OCI-LY3 (cell line): ENCODE data around the gene UGT1A5.

Experiments used
- H2AFZ ChIP-seq: fragments of 200-600, 300-600 bp; shearing (Covaris generic); 2 replicates; pipeline ENCODE4 v1.6.0; 2014; ENCODE audit warnings: antibody characterized with exemption, low read depth, low read length
- H3K27ac ChIP-seq: fragments of 200-600, 300-600 bp; sonication (generic); 2 replicates; pipeline ENCODE4 v1.5.1; 2014; ENCODE audit warnings: mild to moderate bottlenecking, low read length, moderate library complexity, mixed read lengths
- H3K27me3 ChIP-seq: fragments of 200-600, 300-600 bp; sonication (generic); 2 replicates; pipeline ENCODE4 v1.6.1; 2014; ENCODE audit warnings: low read depth, low read length, mixed read lengths
- H3K36me3 ChIP-seq: fragments of 200-600, 300-600 bp; sonication (generic); replicated peaks from 2 replicates; pipeline ENCODE3; 2014; ENCODE audit warnings: low read depth, low read length, mixed read lengths
- H3K4me1 ChIP-seq: fragments of 300-600, 200-600 bp; sonication (generic); 2 replicates; pipeline ENCODE4 v1.6.1; 2014; ENCODE audit warnings: low read length, mixed read lengths
- H3K4me2 ChIP-seq: fragments of 200-600, 300-600 bp; sonication (generic); 2 replicates; pipeline ENCODE4 v1.6.1; 2014; ENCODE audit warnings: low read length, mixed read lengths
- H3K4me3 ChIP-seq: fragments of 300-600, 200-600 bp; sonication (generic); 2 replicates; pipeline ENCODE4 v1.5.1; 2014; ENCODE audit warnings: antibody characterized with exemption, mild to moderate bottlenecking, low read length, moderate library complexity
- H3K79me2 ChIP-seq: fragments of 300-600, 200-600 bp; shearing (Covaris generic); 2 replicates; pipeline ENCODE4 v1.6.1; 2014; ENCODE audit warnings: mild to moderate bottlenecking, low read length, mixed read lengths
- H3K9ac ChIP-seq: fragments of 300-600, 200-600 bp; shearing (Covaris generic); 2 replicates; pipeline ENCODE4 v1.6.0; 2014; ENCODE audit warnings: mild to moderate bottlenecking, low read length, moderate library complexity
- H3K9me3 ChIP-seq: fragments of 200-600, 300-600 bp; shearing (Covaris generic); 2 replicates; pipeline ENCODE4 v1.6.1; 2014; ENCODE audit warnings: low read length, mixed read lengths; ENCODE audit not compliant: insufficient read depth
- H4K20me1 ChIP-seq: fragments of 200-600, 300-600 bp; sonication (generic); 2 replicates; pipeline ENCODE4 v1.6.1; 2016; ENCODE audit warnings: low read length, mixed read lengths; ENCODE audit not compliant: insufficient read depth
- EZH2phosphoT487 ChIP-seq: fragments of 200-600 bp; shearing (Covaris generic); IDR thresholded peaks from 2 replicates; pipeline ENCODE4 v1.6.1; 2018; ENCODE audit warnings: antibody characterized with exemption, mixed run types, low read depth
- TF ChIP-seq, protein P1 (sequence below): fragments of 200-600, 300-600 bp; sonication (generic); IDR thresholded peaks from 2 replicates; pipeline ENCODE4 v1.5.1; 2014; ENCODE audit warnings: antibody characterized with exemption, low read length, low read depth

The UGT1A5 gene

DNA sequence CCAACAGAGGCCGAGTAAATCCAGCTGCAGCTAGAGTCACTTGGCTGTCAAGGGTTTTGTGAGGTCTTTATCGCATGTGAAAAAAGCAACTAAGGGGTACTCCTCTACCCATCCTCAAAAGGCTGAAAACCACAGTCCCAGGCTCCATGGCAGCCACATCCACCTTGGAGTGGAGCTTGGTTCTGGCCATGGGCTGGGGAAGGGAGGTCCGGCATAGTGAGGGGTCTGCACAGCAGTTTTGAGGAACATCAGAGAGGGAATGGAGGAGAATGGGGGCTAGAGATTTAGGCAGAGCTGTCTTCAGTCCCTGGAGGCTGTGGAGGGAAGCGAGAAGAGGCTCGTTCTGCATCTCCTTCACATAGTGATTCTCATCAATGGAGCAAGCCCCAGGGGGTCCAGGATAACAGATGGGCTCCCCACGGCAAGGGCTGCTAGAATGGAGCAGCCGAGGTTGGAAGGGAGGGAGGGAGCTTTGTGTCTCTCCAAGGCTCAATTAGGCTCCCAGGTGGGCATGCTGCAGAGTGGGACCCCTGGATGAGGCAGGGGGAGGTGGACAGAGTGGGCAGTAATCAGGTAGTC lies 86.5 kb downstream of the UGT1A5 start:
- Histone ChIP-seq H3K79me2 (no peaks in the 10 kb centered on the region), H3K27me3 (no peaks in the 10 kb centered on the region), H2AFZ (no peak overlapping the region), H3K9me3 (no peaks in the 10 kb centered on the region), H3K4me2 (no peak overlapping the region), H3K36me3 (no peaks in the 10 kb centered on the region), H3K4me1 (no peaks in the 10 kb centered on the region), H4K20me1 (no peaks in the 10 kb centered on the region), H3K27ac (no peak overlapping the region), H3K9ac (no peak overlapping the region), H3K4me3 (no peak overlapping the region)
- no peak for TF ChIP-seq EZH2phosphoT487
- TF ChIP-seq, protein P1, sequence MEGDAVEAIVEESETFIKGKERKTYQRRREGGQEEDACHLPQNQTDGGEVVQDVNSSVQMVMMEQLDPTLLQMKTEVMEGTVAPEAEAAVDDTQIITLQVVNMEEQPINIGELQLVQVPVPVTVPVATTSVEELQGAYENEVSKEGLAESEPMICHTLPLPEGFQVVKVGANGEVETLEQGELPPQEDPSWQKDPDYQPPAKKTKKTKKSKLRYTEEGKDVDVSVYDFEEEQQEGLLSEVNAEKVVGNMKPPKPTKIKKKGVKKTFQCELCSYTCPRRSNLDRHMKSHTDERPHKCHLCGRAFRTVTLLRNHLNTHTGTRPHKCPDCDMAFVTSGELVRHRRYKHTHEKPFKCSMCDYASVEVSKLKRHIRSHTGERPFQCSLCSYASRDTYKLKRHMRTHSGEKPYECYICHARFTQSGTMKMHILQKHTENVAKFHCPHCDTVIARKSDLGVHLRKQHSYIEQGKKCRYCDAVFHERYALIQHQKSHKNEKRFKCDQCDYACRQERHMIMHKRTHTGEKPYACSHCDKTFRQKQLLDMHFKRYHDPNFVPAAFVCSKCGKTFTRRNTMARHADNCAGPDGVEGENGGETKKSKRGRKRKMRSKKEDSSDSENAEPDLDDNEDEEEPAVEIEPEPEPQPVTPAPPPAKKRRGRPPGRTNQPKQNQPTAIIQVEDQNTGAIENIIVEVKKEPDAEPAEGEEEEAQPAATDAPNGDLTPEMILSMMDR: no peak

DNA sequence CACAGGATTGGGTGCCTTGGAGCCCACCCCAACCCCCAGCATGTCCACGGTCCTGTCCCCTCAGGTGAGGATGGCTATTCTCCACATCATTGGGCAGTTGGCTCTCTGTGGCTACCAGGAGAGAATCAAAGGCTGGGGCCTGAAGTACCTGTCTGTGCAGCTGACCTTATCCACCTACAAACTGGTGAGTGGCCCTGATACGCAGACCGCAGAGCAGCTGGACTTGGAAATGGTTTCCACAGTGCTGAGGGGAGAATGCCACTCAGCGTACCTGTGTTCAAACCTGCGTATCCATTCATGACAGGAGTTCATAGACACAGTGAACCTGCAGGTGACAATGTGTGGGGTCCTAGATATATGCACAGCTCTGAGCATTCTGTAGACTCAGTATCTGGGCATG lies 87.0 kb downstream of the UGT1A5 start:
- H3K36me3 ChIP-seq: no peaks in the 10 kb centered on the region
- no peak overlapping the region for H3K27ac ChIP-seq
- H3K9ac ChIP-seq: no peak overlapping the region
- H3K4me3 ChIP-seq: no peak overlapping the region
- H3K9me3 ChIP-seq: no peaks in the 10 kb centered on the region
- H3K79me2 ChIP-seq: no peaks in the 10 kb centered on the region
- no peaks in the 10 kb centered on the region for H3K27me3 ChIP-seq
- H4K20me1 ChIP-seq: no peaks in the 10 kb centered on the region
- H3K4me1 ChIP-seq: no peaks in the 10 kb centered on the region
- H3K4me2 ChIP-seq: no peak overlapping the region
- H2AFZ ChIP-seq: no peak overlapping the region
- TF ChIP-seq EZH2phosphoT487: no peak
- TF ChIP-seq, protein P1: no peak

DNA sequence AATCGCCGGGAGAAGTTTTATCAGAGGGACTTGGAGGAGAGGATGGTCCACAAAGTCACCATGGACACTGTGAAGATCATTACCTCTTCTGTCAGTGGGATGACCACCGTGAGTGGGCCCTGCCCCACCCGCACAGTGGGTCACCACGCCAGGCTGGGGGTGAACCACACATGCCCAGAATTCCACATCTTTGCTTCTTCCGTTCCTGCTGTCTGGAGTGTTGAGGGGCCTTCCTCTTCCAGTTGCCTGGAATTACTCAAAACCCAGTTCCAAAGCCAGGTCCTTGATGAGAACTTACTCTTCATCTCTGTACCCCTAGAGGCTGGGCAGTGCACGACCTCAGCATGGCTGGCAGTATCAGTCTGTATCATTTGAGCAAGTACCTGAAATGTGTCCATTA lies 87.5 kb downstream of the UGT1A5 start:
- Histone ChIP-seq H3K27me3 (no peaks in the 10 kb centered on the region), H3K27ac (no peak overlapping the region), H2AFZ (no peak overlapping the region), H3K4me1 (no peaks in the 10 kb centered on the region), H3K79me2 (no peaks in the 10 kb centered on the region), H3K36me3 (no peaks in the 10 kb centered on the region), H3K9me3 (no peaks in the 10 kb centered on the region), H3K4me2 (no peak overlapping the region), H3K4me3 (no peak overlapping the region), H3K9ac (no peak overlapping the region), H4K20me1 (no peaks in the 10 kb centered on the region)
- TF ChIP-seq EZH2phosphoT487: no peak

DNA sequence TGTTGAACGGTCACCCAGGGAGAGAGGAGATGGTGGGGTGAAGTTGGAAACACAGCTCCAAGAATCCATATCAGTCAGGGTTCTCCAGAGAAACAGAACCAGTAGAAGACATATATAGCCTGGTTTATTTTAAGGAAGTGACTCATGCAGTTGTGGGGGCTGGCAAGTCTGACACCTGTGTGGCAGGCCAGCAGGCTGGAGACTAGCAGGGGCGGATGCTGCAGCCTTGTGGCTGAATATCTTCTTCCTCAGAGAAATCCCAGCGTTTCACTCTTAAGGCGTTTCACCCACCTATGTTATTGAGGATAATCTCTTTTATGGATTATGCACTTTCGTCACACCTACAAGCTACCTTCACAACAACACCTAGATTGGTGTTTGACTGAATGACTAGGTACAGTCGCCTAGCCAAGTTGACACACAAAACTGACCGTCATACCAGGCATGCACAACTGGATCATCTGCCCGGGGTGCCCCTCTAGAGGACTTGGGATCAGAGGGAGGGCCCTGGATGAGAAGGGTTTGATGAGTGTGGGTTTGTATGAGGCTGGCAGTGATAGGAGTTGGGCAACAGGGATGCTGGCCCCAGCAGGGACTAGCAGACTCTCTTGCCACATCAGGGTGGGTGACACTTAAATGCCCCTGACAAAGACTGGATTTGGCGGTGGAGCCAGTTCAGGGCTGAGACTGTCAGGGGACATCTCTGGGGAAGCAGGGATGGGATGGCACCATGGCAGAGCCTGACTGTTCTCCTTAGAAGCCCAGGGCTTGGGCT lies 88.8 kb downstream of the UGT1A5 start:
- Histone ChIP-seq H4K20me1 (no peaks in the 10 kb centered on the region), H3K9me3 (no peaks in the 10 kb centered on the region), H3K9ac (no peak overlapping the region), H3K79me2 (no peaks in the 10 kb centered on the region), H3K4me1 (no peaks in the 10 kb centered on the region), H3K4me3 (no peak overlapping the region), H2AFZ (no peak overlapping the region), H3K4me2 (no peak overlapping the region), H3K36me3 (no peaks in the 10 kb centered on the region), H3K27ac (no peak overlapping the region), H3K27me3 (no peaks in the 10 kb centered on the region)
- TF ChIP-seq EZH2phosphoT487: no peak
- TF ChIP-seq, protein P1: no peak
